ENCODE results near the gene HSP90AB1. TPM values are rescaled to one million over a fixed set of nuclear protein-coding genes. Genes with fewer than 3 reads are reported as not detected.

Gene HSP90AB1
- total and polyA plus RNA-seq, 9 of the 15 experiments (the other 6 are each of a cell fraction or from before 2014, with no cell fraction given), result 1,780 to 3,358 (median 2,262) TPM

DNA sequence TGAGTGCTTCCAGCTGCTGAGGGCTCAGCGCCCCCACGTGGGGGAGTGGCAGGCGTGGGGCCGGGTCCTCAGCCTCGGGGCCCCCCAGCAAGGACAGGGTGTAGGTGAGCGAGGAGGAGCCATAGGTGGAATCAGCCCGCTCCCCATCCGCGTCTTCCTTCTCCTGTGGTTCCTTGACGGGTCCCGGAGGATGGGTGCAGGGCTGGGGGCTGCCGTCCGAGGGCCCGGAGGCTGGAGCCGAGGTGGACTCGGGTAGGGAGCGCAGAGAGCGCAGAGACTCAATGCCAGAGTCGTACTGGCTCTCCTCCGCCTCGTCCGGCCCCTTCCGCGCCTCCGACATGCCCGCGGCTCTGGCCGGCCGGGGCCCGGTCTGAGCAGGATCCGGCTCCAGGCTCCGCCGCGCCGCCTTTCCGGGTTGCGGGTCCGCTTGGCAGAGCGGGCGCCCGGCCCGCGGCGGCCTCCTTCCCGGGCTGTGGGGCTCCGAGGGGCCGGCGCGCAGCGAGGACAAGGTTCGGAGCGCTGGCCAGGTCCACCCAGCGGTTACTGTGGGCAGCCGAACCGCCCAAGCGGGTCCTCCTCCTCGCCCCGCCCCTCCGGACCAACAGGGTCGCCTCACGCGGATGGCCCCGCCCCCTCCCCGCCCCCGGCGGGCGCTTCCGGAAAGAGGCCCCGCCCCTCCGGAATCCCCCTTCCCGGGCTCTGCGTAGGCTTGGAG is 18.3 kb downstream of the HSP90AB1 start, which contains the start of gene NFKBIE (continued):
- TF ChIP-seq, protein P1, sequence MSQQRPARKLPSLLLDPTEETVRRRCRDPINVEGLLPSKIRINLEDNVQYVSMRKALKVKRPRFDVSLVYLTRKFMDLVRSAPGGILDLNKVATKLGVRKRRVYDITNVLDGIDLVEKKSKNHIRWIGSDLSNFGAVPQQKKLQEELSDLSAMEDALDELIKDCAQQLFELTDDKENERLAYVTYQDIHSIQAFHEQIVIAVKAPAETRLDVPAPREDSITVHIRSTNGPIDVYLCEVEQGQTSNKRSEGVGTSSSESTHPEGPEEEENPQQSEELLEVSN (IDR thresholded peaks at IDR 0.05; ENCODE audit: borderline replicate concordance in 1 of 2, extremely low read depth in 1 of 2, insufficient read depth in 1 of 2, insufficient read length in 1 of 2, low read depth in 1 of 2, low read length in 1 of 2, poor library complexity in 1 of 2, severe bottlenecking in 1 of 2), result peak; percentile 11 to 42
- TF ChIP-seq, protein P2, sequence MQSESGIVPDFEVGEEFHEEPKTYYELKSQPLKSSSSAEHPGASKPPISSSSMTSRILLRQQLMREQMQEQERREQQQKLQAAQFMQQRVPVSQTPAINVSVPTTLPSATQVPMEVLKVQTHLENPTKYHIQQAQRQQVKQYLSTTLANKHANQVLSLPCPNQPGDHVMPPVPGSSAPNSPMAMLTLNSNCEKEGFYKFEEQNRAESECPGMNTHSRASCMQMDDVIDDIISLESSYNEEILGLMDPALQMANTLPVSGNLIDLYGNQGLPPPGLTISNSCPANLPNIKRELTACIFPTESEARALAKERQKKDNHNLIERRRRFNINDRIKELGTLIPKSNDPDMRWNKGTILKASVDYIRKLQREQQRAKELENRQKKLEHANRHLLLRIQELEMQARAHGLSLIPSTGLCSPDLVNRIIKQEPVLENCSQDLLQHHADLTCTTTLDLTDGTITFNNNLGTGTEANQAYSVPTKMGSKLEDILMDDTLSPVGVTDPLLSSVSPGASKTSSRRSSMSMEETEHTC (IDR thresholded peaks at IDR 0.05), result no peak
- TF ChIP-seq, protein P3, sequence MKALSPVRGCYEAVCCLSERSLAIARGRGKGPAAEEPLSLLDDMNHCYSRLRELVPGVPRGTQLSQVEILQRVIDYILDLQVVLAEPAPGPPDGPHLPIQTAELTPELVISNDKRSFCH (CRISPR knock-in tag; IDR thresholded peaks at IDR 0.05), result no peak
- TF ChIP-seq, protein P3 (tag; IDR thresholded peaks at IDR 0.05), result peak; percentile 62; the same call in 1 of the 2 replicates
- TF ChIP-seq, protein P4, sequence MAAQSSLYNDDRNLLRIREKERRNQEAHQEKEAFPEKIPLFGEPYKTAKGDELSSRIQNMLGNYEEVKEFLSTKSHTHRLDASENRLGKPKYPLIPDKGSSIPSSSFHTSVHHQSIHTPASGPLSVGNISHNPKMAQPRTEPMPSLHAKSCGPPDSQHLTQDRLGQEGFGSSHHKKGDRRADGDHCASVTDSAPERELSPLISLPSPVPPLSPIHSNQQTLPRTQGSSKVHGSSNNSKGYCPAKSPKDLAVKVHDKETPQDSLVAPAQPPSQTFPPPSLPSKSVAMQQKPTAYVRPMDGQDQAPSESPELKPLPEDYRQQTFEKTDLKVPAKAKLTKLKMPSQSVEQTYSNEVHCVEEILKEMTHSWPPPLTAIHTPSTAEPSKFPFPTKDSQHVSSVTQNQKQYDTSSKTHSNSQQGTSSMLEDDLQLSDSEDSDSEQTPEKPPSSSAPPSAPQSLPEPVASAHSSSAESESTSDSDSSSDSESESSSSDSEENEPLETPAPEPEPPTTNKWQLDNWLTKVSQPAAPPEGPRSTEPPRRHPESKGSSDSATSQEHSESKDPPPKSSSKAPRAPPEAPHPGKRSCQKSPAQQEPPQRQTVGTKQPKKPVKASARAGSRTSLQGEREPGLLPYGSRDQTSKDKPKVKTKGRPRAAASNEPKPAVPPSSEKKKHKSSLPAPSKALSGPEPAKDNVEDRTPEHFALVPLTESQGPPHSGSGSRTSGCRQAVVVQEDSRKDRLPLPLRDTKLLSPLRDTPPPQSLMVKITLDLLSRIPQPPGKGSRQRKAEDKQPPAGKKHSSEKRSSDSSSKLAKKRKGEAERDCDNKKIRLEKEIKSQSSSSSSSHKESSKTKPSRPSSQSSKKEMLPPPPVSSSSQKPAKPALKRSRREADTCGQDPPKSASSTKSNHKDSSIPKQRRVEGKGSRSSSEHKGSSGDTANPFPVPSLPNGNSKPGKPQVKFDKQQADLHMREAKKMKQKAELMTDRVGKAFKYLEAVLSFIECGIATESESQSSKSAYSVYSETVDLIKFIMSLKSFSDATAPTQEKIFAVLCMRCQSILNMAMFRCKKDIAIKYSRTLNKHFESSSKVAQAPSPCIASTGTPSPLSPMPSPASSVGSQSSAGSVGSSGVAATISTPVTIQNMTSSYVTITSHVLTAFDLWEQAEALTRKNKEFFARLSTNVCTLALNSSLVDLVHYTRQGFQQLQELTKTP (IDR thresholded peaks at IDR 0.05; ENCODE audit: low read depth in 1 of 2, partially characterized antibody in 2 of 2), result no peak
- no peak for TF ChIP-seq CEBPB (tag; IDR thresholded peaks at IDR 0.05)
- TF ChIP-seq SNIP1 (IDR thresholded peaks at IDR 0.05; ENCODE audit: low read depth), result no peak
- TF ChIP-seq NR1H2 (CRISPR knock-in tag; IDR thresholded peaks at IDR 0.05), result no peak
- no peak for TF ChIP-seq ZNF324 (CRISPR knock-in tag; IDR thresholded peaks at IDR 0.05)
- peak; percentile 38 for TF ChIP-seq HMGN3 (IDR thresholded peaks at IDR 0.05; ENCODE audit: borderline replicate concordance, extremely low read depth, insufficient read length, low read depth, low read length)
- TF ChIP-seq ARNT (IDR thresholded peaks at IDR 0.05), result no peak
- TF ChIP-seq HNRNPH1 (optimal IDR thresholded peaks at IDR 0.05; ENCODE audit: low read depth, low read length), result no peak
- no peak for TF ChIP-seq BHLHE40 (IDR thresholded peaks at IDR 0.05; ENCODE audit: low read length)
- TF ChIP-seq NRF1 (conservative IDR thresholded peaks at IDR 0.05 in 1 of 2, IDR thresholded peaks at IDR 0.05 in 1 of 2), result peak in 1 of 2 experiments; percentile 23; a peak in 2 of 4 replicates
- TF ChIP-seq JUNB (CRISPR knock-in tag; conservative IDR thresholded peaks at IDR 0.05), result no peak
- TF ChIP-seq, protein P5, sequence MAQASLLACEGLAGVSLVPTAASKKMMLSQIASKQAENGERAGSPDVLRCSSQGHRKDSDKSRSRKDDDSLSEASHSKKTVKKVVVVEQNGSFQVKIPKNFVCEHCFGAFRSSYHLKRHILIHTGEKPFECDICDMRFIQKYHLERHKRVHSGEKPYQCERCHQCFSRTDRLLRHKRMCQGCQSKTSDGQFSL (CRISPR knock-in tag; IDR thresholded peaks at IDR 0.05), result no peak
- TF ChIP-seq, protein P5 (tag; IDR thresholded peaks at IDR 0.05), result no peak
- TF ChIP-seq CAMTA2 (CRISPR knock-in tag; conservative IDR thresholded peaks at IDR 0.05), result no peak
- TF ChIP-seq GATA2 (CRISPR knock-in tag; IDR thresholded peaks at IDR 0.05), result no peak
- TF ChIP-seq MIER1 (IDR thresholded peaks at IDR 0.05; ENCODE audit: low read depth), result no peak

Data from K562 (cell line).